GM23248 (cell line): Measurements from ENCODE around the gene ZNF532.

Experiments used
- EZH2 ChIP-seq: fragments of 200-600 bp; sonication (generic); IDR thresholded peaks from 2 replicates; pipeline ENCODE4 v1.6.1; 2018; ENCODE audit warnings: antibody characterized with exemption, mild to moderate bottlenecking; ENCODE audit not compliant: insufficient read depth, poor library complexity, severe bottlenecking
- EZH2phosphoT487 ChIP-seq: fragments of 200-600 bp; sonication (generic); IDR thresholded peaks from 2 replicates; pipeline ENCODE4 v1.6.1; 2018; ENCODE audit warnings: antibody characterized with exemption, moderate library complexity, mild to moderate bottlenecking, low read depth; ENCODE audit not compliant: insufficient read depth

DNA sequence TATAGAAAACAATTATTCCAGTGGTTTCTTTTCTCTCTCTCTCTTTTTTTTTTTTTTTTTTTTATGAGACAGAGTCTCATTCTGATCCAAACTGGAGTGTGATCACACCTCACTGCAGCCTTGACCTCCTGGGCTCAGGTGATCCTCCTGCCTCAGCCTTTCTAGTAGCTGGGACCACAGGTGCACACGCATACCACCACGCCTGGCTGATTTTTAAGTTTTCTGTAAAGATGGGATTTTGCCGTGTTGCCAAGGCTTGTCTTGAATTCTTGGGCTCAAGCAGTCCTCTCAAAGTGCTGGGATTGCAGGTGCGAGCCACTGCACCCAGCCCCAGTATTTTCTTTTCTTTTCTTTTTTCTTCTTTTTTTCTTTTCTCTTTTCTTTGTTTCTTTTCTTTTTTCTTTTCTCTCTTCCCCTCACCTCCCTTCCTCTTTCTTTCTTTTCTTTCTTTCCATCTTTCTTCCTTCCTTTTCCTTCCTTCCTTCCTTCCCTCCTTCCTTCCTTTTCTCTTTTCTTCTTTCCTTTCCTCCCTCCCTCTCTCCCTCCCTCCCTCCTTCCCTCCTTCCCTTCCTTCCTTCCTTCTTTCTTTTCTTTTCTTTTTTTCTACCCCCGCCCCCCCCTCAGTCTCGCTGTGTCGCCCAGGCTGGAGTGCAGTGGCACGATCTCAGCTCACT lies 76.9 kb downstream of the ZNF532 start:
- no peak for TF ChIP-seq EZH2
- TF ChIP-seq EZH2phosphoT487: no peak
